ENCODE results near the gene PMM2.

GRCh38 chr16:8777217-8777616 lies 20.4 kb upstream of the PMM2 start:
- TF ChIP-seq, protein P1, sequence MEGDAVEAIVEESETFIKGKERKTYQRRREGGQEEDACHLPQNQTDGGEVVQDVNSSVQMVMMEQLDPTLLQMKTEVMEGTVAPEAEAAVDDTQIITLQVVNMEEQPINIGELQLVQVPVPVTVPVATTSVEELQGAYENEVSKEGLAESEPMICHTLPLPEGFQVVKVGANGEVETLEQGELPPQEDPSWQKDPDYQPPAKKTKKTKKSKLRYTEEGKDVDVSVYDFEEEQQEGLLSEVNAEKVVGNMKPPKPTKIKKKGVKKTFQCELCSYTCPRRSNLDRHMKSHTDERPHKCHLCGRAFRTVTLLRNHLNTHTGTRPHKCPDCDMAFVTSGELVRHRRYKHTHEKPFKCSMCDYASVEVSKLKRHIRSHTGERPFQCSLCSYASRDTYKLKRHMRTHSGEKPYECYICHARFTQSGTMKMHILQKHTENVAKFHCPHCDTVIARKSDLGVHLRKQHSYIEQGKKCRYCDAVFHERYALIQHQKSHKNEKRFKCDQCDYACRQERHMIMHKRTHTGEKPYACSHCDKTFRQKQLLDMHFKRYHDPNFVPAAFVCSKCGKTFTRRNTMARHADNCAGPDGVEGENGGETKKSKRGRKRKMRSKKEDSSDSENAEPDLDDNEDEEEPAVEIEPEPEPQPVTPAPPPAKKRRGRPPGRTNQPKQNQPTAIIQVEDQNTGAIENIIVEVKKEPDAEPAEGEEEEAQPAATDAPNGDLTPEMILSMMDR (IDR thresholded peaks at IDR 0.05), result no peak
- no peak for TF ChIP-seq SP1 (CRISPR knock-in tag; conservative IDR thresholded peaks at IDR 0.05)
- TF ChIP-seq, protein P2, sequence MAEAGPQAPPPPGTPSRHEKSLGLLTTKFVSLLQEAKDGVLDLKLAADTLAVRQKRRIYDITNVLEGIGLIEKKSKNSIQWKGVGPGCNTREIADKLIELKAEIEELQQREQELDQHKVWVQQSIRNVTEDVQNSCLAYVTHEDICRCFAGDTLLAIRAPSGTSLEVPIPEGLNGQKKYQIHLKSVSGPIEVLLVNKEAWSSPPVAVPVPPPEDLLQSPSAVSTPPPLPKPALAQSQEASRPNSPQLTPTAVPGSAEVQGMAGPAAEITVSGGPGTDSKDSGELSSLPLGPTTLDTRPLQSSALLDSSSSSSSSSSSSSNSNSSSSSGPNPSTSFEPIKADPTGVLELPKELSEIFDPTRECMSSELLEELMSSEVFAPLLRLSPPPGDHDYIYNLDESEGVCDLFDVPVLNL (CRISPR knock-in tag; IDR thresholded peaks at IDR 0.05; ENCODE audit: borderline replicate concordance, low read depth), result no peak
- no peak for TF ChIP-seq FOXK1 (CRISPR knock-in tag; IDR thresholded peaks at IDR 0.05)
- TF ChIP-seq, protein P3, sequence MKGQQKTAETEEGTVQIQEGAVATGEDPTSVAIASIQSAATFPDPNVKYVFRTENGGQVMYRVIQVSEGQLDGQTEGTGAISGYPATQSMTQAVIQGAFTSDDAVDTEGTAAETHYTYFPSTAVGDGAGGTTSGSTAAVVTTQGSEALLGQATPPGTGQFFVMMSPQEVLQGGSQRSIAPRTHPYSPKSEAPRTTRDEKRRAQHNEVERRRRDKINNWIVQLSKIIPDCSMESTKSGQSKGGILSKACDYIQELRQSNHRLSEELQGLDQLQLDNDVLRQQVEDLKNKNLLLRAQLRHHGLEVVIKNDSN (CRISPR knock-in tag; IDR thresholded peaks at IDR 0.05), result no peak
- TF ChIP-seq CBFB (CRISPR knock-in tag; IDR thresholded peaks at IDR 0.05; ENCODE audit: low read depth), result no peak
- TF ChIP-seq ZNF512 (CRISPR knock-in tag; IDR thresholded peaks at IDR 0.05; ENCODE audit: borderline replicate concordance), result no peak
- no peak for TF ChIP-seq TCF7 (CRISPR knock-in tag; IDR thresholded peaks at IDR 0.05; ENCODE audit: low read depth)
- TF ChIP-seq ZNF121 (CRISPR knock-in tag; IDR thresholded peaks at IDR 0.05), result no peak
- no peak for TF ChIP-seq FOXP1 (CRISPR knock-in tag; IDR thresholded peaks at IDR 0.05; ENCODE audit: borderline replicate concordance)
- no peak for TF ChIP-seq TEAD4 (CRISPR knock-in tag; IDR thresholded peaks at IDR 0.05)
- TF ChIP-seq, protein P4, sequence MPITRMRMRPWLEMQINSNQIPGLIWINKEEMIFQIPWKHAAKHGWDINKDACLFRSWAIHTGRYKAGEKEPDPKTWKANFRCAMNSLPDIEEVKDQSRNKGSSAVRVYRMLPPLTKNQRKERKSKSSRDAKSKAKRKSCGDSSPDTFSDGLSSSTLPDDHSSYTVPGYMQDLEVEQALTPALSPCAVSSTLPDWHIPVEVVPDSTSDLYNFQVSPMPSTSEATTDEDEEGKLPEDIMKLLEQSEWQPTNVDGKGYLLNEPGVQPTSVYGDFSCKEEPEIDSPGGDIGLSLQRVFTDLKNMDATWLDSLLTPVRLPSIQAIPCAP (CRISPR knock-in tag; IDR thresholded peaks at IDR 0.05), result no peak
